Measurements from ENCODE around the gene VSTM2L.

DNA sequence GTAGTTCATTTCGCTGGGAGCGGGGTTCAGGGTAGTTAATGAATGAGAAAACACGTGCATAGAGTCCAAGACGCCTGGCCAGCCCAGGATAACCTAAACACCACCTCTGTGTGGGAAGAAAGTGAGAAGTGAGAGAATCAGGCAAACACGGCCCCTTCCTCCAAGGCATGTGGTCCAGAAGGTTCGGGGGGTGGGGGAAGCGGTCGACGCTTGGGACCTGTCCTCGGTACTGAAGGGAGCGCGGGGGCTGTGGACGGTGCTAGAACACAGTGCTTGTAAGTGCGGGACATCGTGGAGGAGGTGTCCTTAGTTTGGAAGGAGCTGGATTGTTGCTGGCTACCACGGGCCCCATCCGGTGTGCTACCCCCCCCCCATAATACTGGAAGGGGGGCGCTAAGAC is 1.7 kb upstream of the VSTM2L start:
- no peak for TF ChIP-seq CHD2 (IDR thresholded peaks at IDR 0.05; ENCODE audit: low read length, partially characterized antibody)
- TF ChIP-seq, protein P1, sequence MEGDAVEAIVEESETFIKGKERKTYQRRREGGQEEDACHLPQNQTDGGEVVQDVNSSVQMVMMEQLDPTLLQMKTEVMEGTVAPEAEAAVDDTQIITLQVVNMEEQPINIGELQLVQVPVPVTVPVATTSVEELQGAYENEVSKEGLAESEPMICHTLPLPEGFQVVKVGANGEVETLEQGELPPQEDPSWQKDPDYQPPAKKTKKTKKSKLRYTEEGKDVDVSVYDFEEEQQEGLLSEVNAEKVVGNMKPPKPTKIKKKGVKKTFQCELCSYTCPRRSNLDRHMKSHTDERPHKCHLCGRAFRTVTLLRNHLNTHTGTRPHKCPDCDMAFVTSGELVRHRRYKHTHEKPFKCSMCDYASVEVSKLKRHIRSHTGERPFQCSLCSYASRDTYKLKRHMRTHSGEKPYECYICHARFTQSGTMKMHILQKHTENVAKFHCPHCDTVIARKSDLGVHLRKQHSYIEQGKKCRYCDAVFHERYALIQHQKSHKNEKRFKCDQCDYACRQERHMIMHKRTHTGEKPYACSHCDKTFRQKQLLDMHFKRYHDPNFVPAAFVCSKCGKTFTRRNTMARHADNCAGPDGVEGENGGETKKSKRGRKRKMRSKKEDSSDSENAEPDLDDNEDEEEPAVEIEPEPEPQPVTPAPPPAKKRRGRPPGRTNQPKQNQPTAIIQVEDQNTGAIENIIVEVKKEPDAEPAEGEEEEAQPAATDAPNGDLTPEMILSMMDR (IDR thresholded peaks at IDR 0.05), result no peak
- no peak for TF ChIP-seq FOXM1 (IDR thresholded peaks at IDR 0.05; ENCODE audit: low read depth)
- no peak for TF ChIP-seq RAD21 (IDR thresholded peaks at IDR 0.05; ENCODE audit: low read length)
- TF ChIP-seq POLR2AphosphoS5 (IDR thresholded peaks at IDR 0.05; ENCODE audit: low read depth, low read length), result no peak

Measured in SK-N-SH (cell line).